ENCODE measurements around the gene RNF123. TPM values are rescaled to one million over a fixed set of nuclear protein-coding genes. Genes with fewer than 3 reads are reported as not detected.
"Not testable (repeated sequence)": the region's sequence is repeated elsewhere in the genome, so short reads cannot be mapped to it uniquely, and the experiment has no call there.

The RNF123 gene
- total RNA-seq, 1 donor from 2014 or later: 18.6 TPM

DNA sequence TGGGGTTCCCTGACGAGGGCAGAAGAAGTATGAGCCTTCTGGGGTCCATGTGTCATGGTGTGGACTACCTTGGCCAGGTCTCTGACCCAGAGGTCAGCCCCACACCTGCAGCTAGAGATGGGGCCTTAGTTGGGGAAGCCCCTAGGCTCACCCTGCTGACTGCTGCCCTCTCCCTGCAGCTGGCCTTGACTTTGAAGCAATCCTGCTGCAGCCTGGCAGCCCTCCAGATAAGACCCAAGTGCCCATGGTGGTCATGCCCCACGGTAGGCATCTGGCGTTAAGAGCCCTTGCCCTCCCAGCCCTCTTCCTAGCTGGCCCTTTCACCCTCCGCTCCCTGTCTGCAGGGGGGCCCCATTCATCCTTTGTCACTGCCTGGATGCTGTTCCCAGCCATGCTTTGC, 7.8 kb upstream of the RNF123 start:
- DNase-seq: no peak

DNA sequence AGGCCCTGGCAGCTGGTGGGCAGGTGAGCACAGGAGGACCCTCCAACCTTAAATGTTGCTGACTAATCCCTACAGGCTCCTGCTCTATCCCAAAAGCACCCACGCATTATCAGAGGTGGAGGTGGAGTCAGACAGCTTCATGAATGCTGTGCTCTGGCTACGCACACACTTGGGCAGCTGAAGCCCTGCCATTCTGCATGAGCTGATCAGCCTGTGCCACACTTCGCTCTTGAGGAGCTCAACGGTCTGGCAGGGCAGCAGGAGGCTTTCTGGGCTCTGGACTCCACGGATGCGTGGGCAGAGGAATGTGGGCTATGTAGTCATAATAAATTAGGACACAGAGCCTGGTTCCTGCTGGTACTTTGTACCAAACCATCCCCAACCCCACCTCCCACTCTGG, 6.2 kb upstream of the RNF123 start:
- no peak for DNase-seq

- DNase-seq: not testable (repeated sequence)
These were observed 4.9 kb upstream of the RNF123 start for GRCh38 chr3:49684453-49684852.

- DNase-seq: not testable (repeated sequence)
These were observed 4.3 kb upstream of the RNF123 start for GRCh38 chr3:49685103-49685502.

DNA sequence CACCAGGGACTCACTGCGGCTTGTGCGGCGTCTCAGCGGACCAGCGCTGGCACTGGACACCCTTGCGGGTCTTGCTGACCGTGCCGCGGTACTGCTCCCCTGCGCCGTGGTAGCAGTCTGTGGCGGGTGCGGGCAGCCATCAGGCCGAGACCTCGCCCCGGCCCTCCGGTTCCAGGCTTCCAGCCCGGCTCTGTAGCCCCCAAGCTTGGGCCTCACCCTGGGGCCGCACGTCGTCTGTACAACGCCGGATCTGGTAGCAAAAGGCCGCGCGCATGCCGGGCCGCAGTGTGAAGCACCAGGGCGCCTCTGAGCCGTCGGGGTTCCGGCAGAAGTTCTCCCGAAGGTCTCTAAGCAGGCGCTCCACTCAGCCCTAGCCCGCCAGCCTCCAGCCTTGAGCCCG, 3.5 kb upstream of the RNF123 start:
- DNase-seq: not testable (repeated sequence)

DNA sequence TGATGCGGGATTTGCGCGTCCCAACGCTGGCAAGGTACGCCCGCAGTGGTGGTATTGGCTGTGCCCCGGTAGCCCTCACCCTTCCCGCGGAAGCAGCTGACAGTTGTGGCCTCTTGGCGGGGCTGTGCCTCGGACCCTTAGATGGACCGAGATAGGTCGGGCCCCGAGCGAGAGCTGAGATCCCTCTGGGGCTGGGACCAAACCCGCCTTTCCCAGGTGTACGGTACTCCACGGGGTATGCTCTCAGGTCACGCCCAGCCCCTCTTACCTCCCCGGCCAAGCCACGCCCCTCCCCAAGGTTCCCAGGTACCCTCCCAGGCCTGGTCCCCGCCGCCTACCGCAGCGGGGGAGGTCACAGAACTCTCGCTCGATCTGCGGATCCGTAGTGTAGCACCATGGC, 3.0 kb upstream of the RNF123 start:
- not testable (repeated sequence) for DNase-seq

DNA sequence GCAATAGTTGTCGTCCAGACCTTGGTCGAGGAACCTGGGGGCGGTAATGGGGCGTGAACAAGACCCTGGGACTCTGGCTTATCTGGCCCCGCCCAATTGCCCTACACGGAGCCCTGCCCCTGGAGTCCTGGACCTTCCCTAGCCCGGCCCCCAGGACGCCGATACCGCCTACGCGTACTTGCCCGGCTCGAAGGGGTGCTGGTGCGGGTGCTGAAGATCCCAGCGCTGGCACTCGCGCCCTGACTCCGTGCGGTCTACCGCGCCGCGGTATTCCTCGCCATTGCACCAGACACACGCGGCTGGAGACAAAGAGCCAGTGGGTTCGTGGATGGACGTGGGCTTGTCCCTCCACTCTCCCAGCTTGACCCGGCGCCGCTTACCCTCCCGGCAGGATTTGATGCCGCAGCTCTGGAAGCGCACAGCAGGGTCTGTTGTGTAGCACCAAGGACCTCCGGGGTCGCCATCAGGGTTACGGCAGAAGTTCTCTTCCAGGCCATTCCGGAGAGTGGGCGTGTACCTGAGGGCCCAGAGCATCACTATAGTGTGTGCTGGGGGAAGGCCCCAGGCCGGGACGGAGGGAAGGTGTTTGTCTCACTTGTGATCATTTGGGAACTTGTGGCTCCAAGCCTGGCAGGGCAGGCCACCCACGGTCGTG, 2.5 kb upstream of the RNF123 start:
- not testable (repeated sequence) for DNase-seq

DNA sequence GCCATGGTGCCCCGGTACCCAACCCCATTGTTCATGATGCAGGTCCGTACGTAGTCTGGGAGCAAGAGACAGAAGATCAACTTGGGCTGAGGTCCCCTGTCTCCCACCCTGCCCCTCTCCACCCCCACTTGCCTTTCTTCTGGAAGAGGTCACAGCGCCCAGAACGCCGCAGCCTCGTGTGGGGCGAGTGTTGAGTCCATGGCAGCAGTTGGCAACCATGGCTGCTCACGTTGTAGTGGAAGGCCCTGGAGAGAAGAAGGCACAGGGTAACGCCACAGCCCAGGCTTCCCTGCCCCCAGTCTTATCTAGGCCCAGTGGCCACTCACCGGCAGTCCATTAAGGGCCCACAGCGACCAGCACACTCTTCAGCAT, 1.9 kb upstream of the RNF123 start:
- not testable (repeated sequence) for DNase-seq

DNA sequence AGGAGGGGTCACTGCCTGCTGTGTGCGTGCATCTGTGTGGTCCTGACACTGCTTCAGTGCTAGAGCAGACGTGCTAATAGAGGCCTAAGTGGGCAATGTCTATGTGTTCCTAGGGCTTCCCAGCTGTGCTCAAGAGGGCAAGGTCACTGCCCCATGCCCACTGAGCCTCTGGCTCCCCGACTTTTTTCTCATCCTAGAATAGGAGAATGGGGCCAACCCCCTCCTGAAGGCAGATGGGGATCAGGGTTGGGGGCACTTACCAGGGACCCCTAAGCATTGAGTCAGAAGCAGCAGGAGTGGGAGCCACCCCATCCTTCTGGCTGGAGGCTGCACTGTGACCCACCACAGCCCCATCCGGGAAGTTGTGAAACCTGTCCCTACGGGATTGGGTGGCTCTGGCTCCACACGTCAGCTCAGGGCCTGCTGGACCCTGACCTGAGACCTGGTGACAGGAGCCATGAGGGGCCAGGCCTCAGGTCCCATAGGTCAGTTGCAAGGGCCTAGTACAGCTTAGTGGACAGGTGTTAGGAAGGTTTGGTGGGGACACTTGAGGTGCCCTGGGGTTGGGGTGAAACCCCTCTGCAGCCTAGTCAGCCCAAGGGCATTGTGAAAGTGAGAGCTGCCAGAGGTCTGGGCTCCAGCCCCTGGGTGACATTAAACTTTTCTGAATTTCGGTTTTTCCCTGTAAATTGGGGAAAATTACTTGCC, 865 bp upstream of the RNF123 start:
- not testable (repeated sequence) for DNase-seq

GRCh38 chr3:49689908-49690624, 709 bp downstream of the RNF123 start:
- not testable (repeated sequence) for DNase-seq

- DNase-seq: not testable (repeated sequence)
These were observed 1.5 kb downstream of the RNF123 start for GRCh38 chr3:49690856-49691255.

GRCh38 chr3:49691481-49691880, 2.1 kb downstream of the RNF123 start:
- not testable (repeated sequence) for DNase-seq

DNA sequence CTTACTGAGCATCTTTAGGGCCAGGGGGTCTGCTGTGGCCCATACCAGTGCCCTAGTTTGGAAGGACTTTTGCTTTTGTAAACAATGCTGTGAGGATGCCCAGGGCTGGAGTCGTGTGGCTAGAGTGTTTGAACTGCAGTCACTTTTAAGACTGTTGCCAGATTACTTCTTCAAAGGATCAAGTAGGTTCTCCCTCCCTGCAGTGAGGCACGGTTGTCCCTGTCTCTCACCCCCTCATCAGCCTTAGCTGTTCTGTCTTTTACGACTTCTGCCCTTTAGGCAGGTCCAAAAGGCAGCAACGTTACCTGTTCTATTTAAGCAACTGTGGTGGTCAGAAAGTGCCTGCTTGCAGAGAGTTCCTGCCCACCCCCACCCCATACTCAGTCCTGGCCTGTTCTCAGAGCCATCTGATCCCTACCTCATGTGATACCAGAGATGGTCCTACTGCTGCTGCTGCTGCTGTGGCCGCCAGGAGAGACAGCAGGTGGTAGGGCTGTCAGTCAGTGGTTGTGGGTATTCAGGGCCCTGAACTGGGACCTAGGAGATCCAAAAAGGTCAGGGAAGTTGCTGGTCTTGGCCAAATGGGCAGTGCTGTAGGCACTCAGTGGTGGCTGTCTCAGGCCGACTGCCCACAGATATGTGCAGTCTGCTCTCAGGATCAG, 5.2 kb downstream of the RNF123 start:
- DNase-seq: not testable (repeated sequence)

- not testable (repeated sequence) for DNase-seq
These were observed 6.1 kb downstream of the RNF123 start for GRCh38 chr3:49695350-49696015.

GRCh38 chr3:49699281-49699979, 10.1 kb downstream of the RNF123 start:
- DNase-seq: no peak

GRCh38 chr3:49700014-49700413, 10.7 kb downstream of the RNF123 start:
- no peak for DNase-seq

GRCh38 chr3:49700453-49701128, 11.2 kb downstream of the RNF123 start:
- DNase-seq: no peak

DNA sequence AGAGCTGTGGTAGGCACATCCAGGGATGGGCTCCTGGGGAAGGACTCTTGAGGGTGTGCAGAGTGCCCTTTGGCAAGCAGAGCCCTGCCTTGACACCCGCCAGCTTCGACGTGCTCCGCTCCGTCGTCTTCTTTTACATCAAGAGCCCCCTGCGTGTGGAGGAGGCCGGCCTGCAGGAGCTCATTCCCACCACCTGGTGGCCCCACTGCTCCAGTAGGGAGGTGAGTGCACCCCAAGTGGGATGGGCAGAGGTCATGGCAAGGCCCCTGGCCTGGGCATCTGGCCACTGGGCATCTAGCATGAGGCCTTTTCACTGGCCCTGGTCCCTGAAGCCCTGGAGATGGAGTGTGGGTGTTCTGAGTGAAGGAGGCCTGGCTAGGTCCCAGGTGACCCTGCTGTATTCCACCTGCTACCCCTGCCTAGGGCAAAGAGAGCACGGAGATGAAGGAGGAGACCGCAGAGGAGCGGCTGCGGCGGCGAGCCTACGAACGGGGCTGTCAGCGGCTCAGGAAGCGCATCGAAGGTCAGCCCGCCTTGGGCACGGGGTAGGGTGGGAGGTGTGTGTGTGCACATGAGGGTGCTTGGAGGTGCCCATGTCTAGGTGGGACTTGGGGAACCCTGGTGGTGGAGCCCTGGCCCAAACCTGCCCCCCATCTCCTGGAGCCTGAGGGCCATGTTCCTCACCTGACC, 12.2 kb downstream of the RNF123 start:
- DNase-seq: no peak

GRCh38 chr3:49702672-49703071, 13.3 kb downstream of the RNF123 start:
- DNase-seq: no peak

- DNase-seq: peak; percentile 15
These were observed 14.1 kb downstream of the RNF123 start for GRCh38 chr3:49703443-49703927.
